GM10248 (cell line): ENCODE results near the gene MCM7.

Source experiments
- CTCF ChIA-PET: fragments of 300-600 bp; sonication (Branson Sonifier 250); formaldehyde crosslinking; extraction: SDS; loops from one replicate; lab custom pipeline; 2021; ENCODE audit warnings: antibody characterized with exemption; lab: Yijun Ruan, JAX
- POLR2A ChIA-PET: fragments of 350-650 bp; sonication (Branson Sonifier 250); formaldehyde crosslinking; extraction: SDS; loops from one replicate; lab custom pipeline; 2020; ENCODE audit warnings: antibody characterized with exemption; lab: Yijun Ruan, JAX
- DNase-seq: peaks from one replicate; pipeline ENCODE4 v3.0.0; 2012; ENCODE audit errors: extremely low spot score
- CTCF ChIP-seq: IDR thresholded peaks from 2 replicates; pipeline ENCODE4 v1.5.1; 2012; ENCODE audit warnings: mild to moderate bottlenecking, low read depth; ENCODE audit errors: extremely low read depth, missing control alignments, control extremely low read depth

MCM7 gene

GRCh38 chr7:100053215-100053614 is 48.0 kb downstream of the MCM7 start:
- ChIA-PET POLR2A (interaction anchor here (0.7 kb wide), 1 partner anchor 438 kb away, joined by 6 read pairs; no protein-coding TSS in a partner anchor), CTCF (interaction anchor here (1.0 to 3.2 kb wide), 13 partner anchors 10 to 139 kb away, joined by 3 to 22 read pairs (median 4); partner anchors contain the start of gene ZKSCAN1)
- no peak for TF ChIP-seq CTCF
- DNase-seq = peak; percentile 40

- ChIA-PET CTCF (interaction anchor here (1.3 to 3.2 kb wide), 6 partner anchors 12 to 133 kb away, joined by 3 to 22 read pairs (median 6); no protein-coding TSS in a partner anchor), POLR2A (no interaction called here)
- TF ChIP-seq CTCF = no peak
- no peak for DNase-seq
These were observed 49.6 kb downstream of the MCM7 start for GRCh38 chr7:100051611-100052010.

- DNase-seq = peak; percentile 91
- ChIA-PET POLR2A (interaction anchor here (1.0 kb wide), 2 partner anchors 10 to 30 kb away, joined by 3 to 4 read pairs; no protein-coding TSS in a partner anchor), CTCF (interaction anchor here (0.9 to 2.0 kb wide), 9 partner anchors 9 to 168 kb away, joined by 3 to 7 read pairs (median 4); partner anchors contain the start of gene ZNF3)
- peak; percentile 32 for TF ChIP-seq CTCF
These were observed 51.5 kb downstream of the MCM7 start, which contains the start of gene ZSCAN21 for GRCh38 chr7:100049441-100050291. Gene ZSCAN21, plus strand, starts transcription at chr7:100049774. Its CDS starts 7,233 bp downstream, at chr7:100057007.

GRCh38 chr7:100048680-100049079 is 52.5 kb downstream of the MCM7 start:
- ChIA-PET CTCF (interaction anchor here (1.2 to 1.8 kb wide), 3 partner anchors 10 to 26 kb away, joined by 4 to 7 read pairs (median 5); no protein-coding TSS in a partner anchor), POLR2A (no interaction called here)
- TF ChIP-seq CTCF = no peak
- DNase-seq = no peak

GRCh38 chr7:100044718-100045117 is 56.5 kb downstream of the MCM7 start:
- peak; percentile 20 for TF ChIP-seq CTCF
- ChIA-PET CTCF (no interaction called here), POLR2A (interaction anchor here (0.5 kb wide), 1 partner anchor 29 kb away, joined by 4 read pairs; the partner anchor contains the start of gene ZKSCAN1)
- DNase-seq = peak; percentile 39
